ENCODE measurements around the gene DCAKD. TPM values are rescaled to one million over a fixed set of nuclear protein-coding genes. Genes with fewer than 3 reads are reported as not detected.

Gene DCAKD
- total and polyA plus RNA-seq, 2 experiments from 2014 or later = 60.6 to 113 TPM

DNA sequence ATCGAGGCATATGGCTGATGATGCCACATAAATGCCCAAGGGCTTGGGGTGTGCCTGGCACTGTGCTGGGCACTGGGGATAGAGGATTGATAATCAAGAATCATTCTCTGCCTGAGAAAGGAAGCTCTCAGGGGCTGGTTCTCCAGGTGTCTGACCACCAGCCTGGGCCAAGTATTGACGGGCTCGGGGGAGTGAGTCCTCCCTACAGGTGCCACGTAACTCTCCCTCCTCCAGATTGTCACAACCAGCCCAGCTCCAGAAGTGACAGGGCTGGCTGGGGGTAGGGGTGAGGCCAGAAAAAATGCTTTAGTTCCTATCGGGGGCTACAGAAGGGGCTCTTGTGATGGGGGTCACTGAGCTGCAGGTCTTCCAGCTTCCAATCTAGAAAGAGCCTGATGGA lies 72.6 kb downstream of the DCAKD start:
- Histone ChIP-seq H3K4me3 (no peak overlapping the region), H3K27me3 (no peaks in the 10 kb centered on the region), H3K36me3 (no peaks in the 10 kb centered on the region), H3K9me3 (ENCODE audit: low read depth) (no peaks in the 10 kb centered on the region), H3K27ac (peak overlapping the region; percentile 93), H3K4me1 (ENCODE audit: low read depth) (peaks cover 63% of the 10 kb centered on the region)
- TF ChIP-seq, protein P1, sequence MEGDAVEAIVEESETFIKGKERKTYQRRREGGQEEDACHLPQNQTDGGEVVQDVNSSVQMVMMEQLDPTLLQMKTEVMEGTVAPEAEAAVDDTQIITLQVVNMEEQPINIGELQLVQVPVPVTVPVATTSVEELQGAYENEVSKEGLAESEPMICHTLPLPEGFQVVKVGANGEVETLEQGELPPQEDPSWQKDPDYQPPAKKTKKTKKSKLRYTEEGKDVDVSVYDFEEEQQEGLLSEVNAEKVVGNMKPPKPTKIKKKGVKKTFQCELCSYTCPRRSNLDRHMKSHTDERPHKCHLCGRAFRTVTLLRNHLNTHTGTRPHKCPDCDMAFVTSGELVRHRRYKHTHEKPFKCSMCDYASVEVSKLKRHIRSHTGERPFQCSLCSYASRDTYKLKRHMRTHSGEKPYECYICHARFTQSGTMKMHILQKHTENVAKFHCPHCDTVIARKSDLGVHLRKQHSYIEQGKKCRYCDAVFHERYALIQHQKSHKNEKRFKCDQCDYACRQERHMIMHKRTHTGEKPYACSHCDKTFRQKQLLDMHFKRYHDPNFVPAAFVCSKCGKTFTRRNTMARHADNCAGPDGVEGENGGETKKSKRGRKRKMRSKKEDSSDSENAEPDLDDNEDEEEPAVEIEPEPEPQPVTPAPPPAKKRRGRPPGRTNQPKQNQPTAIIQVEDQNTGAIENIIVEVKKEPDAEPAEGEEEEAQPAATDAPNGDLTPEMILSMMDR (IDR thresholded peaks at IDR 0.05; ENCODE audit: low read depth, low read length) = no peak
- no peak for DNase-seq (ENCODE audit: low read depth in 1 of 2, low spot score in 1 of 2)

DNA sequence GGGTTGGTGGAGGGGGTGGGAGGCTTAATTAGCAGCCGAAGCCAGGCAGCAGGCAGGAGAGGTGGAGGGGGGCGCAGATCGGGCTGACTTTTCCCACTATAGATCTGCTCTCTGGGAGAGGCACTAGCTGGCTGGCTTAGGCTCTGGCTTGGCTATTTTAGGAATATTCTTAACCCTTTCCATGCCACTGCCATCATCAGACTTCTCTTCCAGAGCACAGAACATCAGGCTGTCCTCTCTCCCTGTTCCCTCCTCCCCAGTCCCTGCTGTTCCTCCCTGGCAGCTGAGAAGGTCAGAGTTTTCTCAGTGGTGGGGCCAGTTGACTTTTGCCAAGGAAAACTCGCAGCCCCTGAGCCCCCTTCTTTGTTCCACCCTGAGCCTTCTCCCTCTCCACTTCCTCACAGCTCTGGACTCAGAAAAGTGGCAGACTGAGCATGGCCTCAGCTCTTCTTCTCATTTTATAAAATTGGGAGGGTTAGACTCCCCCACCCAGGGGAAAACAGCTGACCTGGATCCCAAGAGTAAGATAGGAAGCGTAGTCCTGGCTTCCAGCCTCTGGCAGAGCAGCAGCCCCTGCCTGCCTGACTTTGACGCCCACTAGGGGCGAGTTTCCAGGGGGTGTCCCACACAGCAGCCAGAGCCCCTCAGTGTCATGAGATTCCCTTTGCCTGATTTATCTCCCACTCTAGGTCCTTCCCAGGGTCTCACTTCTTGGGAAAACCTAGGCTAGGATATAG lies 73.5 kb downstream of the DCAKD start:
- peak in 1 of 2 donors; percentile 75 for DNase-seq (ENCODE audit: low read depth in 1 of 2, low spot score in 1 of 2)
- Histone ChIP-seq H3K4me3 (no peak overlapping the region), H3K9me3 (ENCODE audit: low read depth) (no peaks in the 10 kb centered on the region), H3K4me1 (ENCODE audit: low read depth) (peaks cover 57% of the 10 kb centered on the region), H3K27ac (peak overlapping the region; percentile 93), H3K27me3 (no peaks in the 10 kb centered on the region), H3K36me3 (no peaks in the 10 kb centered on the region)
- TF ChIP-seq, protein P1 (IDR thresholded peaks at IDR 0.05; ENCODE audit: low read depth, low read length) = no peak

DNA sequence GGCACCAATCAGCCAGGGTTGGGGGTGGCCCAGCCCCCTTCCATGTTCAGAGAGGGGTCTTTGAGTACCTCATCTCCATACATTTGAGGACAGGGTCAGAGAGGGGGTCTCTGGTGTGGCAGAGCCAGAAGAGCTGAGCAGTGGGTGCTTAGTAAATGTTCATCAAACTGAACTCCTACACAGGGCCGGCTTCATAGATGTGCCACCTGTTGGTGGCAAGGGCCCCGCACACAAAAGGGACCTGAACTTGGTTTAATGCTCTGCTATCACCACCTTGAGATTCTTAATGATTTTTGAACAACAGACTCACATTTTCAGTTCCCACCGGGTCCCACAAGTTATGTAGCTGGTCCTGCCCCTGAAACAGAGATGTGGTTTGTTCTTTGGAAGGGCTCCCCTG lies 74.4 kb downstream of the DCAKD start:
- Histone ChIP-seq H3K27ac (peak overlapping the region; percentile 93), H3K9me3 (ENCODE audit: low read depth) (no peaks in the 10 kb centered on the region), H3K36me3 (no peaks in the 10 kb centered on the region), H3K4me3 (no peak overlapping the region), H3K27me3 (no peaks in the 10 kb centered on the region), H3K4me1 (ENCODE audit: low read depth) (peaks cover 54% of the 10 kb centered on the region)
- TF ChIP-seq, protein P1 (IDR thresholded peaks at IDR 0.05; ENCODE audit: low read depth, low read length) = no peak
- DNase-seq (ENCODE audit: low read depth in 1 of 2, low spot score in 1 of 2) = no peak

DNA sequence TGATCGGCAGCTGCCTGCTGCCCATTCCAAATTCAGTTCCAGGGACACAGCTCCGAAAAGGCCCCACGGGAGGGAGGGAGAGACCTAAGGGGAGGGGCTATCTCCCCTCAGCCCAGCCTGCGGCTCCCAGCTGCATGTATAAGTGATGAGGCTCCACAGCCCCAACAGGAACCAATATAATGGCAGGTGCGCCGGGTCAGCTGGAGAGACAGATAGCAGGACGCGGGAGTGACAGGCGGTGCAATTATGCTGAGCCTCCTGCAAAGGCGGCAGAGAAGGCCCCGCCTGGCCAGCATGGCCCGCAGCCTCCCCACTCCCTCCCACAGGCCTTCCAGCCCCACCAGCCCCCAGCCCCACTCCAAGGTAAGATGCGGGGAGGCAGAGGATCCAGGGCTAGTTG lies 75.2 kb downstream of the DCAKD start:
- TF ChIP-seq, protein P1 (IDR thresholded peaks at IDR 0.05; ENCODE audit: low read depth, low read length) = no peak
- Histone ChIP-seq H3K27me3 (no peaks in the 10 kb centered on the region), H3K27ac (peak overlapping the region; percentile 93), H3K36me3 (no peaks in the 10 kb centered on the region), H3K4me3 (no peak overlapping the region), H3K9me3 (ENCODE audit: low read depth) (no peaks in the 10 kb centered on the region), H3K4me1 (ENCODE audit: low read depth) (peaks cover 51% of the 10 kb centered on the region)
- no peak for DNase-seq (ENCODE audit: low read depth in 1 of 2, low spot score in 1 of 2)

Other genes with a start within 250 kb of the DCAKD start
- 25.8 and 37.3 TPM in 2 replicates for gene GJC1, start 221.3 kb downstream of the DCAKD start, total RNA-seq
- gene GJC1, start 221.3 kb downstream of the DCAKD start, polyA plus RNA-seq = 14.8 and 27.0 TPM in 2 replicates
- gene HIGD1B, start 203.7 kb downstream of the DCAKD start, total RNA-seq = not detected in 2 replicates
- 0.55 TPM in 1 of 2 replicates, not detected in the other for gene HIGD1B, start 203.7 kb downstream of the DCAKD start, polyA plus RNA-seq
- 101 and 151 TPM in 2 replicates for gene EFTUD2, start 152.2 kb downstream of the DCAKD start, total RNA-seq
- 105 and 141 TPM in 2 replicates for gene EFTUD2, start 152.2 kb downstream of the DCAKD start, polyA plus RNA-seq
- gene GFAP, start 136.1 kb downstream of the DCAKD start, total RNA-seq = 3.5 and 11.0 TPM in 2 replicates
- gene GFAP, start 136.1 kb downstream of the DCAKD start, polyA plus RNA-seq = 4.0 and 7.0 TPM in 2 replicates
- gene KIF18B, start 103.9 kb downstream of the DCAKD start, total RNA-seq = 4.2 and 21.1 TPM in 2 replicates
- 4.1 and 22.2 TPM in 2 replicates for gene KIF18B, start 103.9 kb downstream of the DCAKD start, polyA plus RNA-seq
- 24.6 and 25.2 TPM in 2 replicates for gene C1QL1, start 83.3 kb downstream of the DCAKD start, total RNA-seq
- 38.6 and 44.0 TPM in 2 replicates for gene C1QL1, start 83.3 kb downstream of the DCAKD start, polyA plus RNA-seq
- gene NMT1, start 9.7 kb upstream of the DCAKD start, total RNA-seq = 83.1 and 113 TPM in 2 replicates
- gene NMT1, start 9.7 kb upstream of the DCAKD start, polyA plus RNA-seq = 85.2 and 92.9 TPM in 2 replicates
- 41.0 and 66.3 TPM in 2 replicates for gene PLCD3, start 80.9 kb upstream of the DCAKD start, total RNA-seq
- gene PLCD3, start 80.9 kb upstream of the DCAKD start, polyA plus RNA-seq = 36.0 and 41.7 TPM in 2 replicates
- 16.3 and 29.3 TPM in 2 replicates for gene ACBD4, start 84.1 kb upstream of the DCAKD start, total RNA-seq
- 20.5 and 30.5 TPM in 2 replicates for gene ACBD4, start 84.1 kb upstream of the DCAKD start, polyA plus RNA-seq
- 20.9 and 34.8 TPM in 2 replicates for gene HEXIM1, start 96.8 kb upstream of the DCAKD start, total RNA-seq
- gene HEXIM1, start 96.8 kb upstream of the DCAKD start, polyA plus RNA-seq = 17.7 and 17.9 TPM in 2 replicates
- gene HEXIM2, start 110.2 kb upstream of the DCAKD start, total RNA-seq = 17.6 and 21.3 TPM in 2 replicates
- gene HEXIM2, start 110.2 kb upstream of the DCAKD start, polyA plus RNA-seq = 14.5 and 22.3 TPM in 2 replicates
- gene FMNL1, start 170.3 kb upstream of the DCAKD start, total RNA-seq = 0.51 and 0.95 TPM in 2 replicates
- gene FMNL1, start 170.3 kb upstream of the DCAKD start, polyA plus RNA-seq = 0.83 and 1.2 TPM in 2 replicates
- 0.45 TPM in 1 of 2 replicates, not detected in the other for gene SPATA32, start 210.5 kb upstream of the DCAKD start, total RNA-seq
- gene SPATA32, start 210.5 kb upstream of the DCAKD start, polyA plus RNA-seq = not detected in 2 replicates

Data from cardiac muscle cell (in vitro differentiated cells and primary cell).